Osteoblast (primary cell): Measurements from ENCODE around the gene TUBB4A. TPM values are rescaled to one million over a fixed set of nuclear protein-coding genes. Genes with fewer than 3 reads are reported as not detected.
A peak's percentile ranks its signal among the peaks of the same experiment; 100 is the strongest.

ENCODE experiments used
- DNase-seq: peaks from one replicate; pipeline ENCODE4 v3.0.0; 2011; ENCODE audit warnings: low spot score, mixed read lengths; ENCODE audit not compliant: insufficient read length; ENCODE audit errors: missing footprints
- H2AFZ ChIP-seq: 2 replicates; pipeline ENCODE4 v1.6.0; 2011; ENCODE audit warnings: mild to moderate bottlenecking, low read length
- H3K27ac ChIP-seq: 2 replicates; pipeline ENCODE4 v1.5.1; 2011; ENCODE audit warnings: mild to moderate bottlenecking, low read depth, low read length, moderate library complexity
- H3K27me3 ChIP-seq: 2 replicates; pipeline ENCODE4 v1.6.0; 2012; ENCODE audit warnings: mild to moderate bottlenecking, control low read depth, inconsistent platforms, low read length, moderate library complexity; ENCODE audit not compliant: insufficient read depth
- H3K36me3 ChIP-seq: 2 replicates; pipeline ENCODE4 v1.5.1; 2011; ENCODE audit warnings: mild to moderate bottlenecking, low read length, control low read depth, moderate library complexity; ENCODE audit not compliant: insufficient read depth
- H3K4me1 ChIP-seq: 2 replicates; pipeline ENCODE4 v1.5.1; 2011; ENCODE audit warnings: mild to moderate bottlenecking, low read length, control low read depth, moderate library complexity; ENCODE audit not compliant: insufficient read depth
- H3K4me2 ChIP-seq: 2 replicates; pipeline ENCODE4 v1.6.0; 2011; ENCODE audit warnings: mild to moderate bottlenecking, low read length; ENCODE audit not compliant: insufficient read depth
- H3K4me3 ChIP-seq: fragments of 200-600 bp; sonication (generic); 3 replicates; pipeline ENCODE4 v1.5.1; 2012; ENCODE audit warnings: mild to moderate bottlenecking, low read length, inconsistent platforms; ENCODE audit not compliant: insufficient read depth
- H3K79me2 ChIP-seq: 2 replicates; pipeline ENCODE4 v1.6.0; 2012; ENCODE audit warnings: mild to moderate bottlenecking, low read length, control low read depth, inconsistent platforms; ENCODE audit not compliant: insufficient read depth
- H3K9me3 ChIP-seq: 2 replicates; pipeline ENCODE4 v1.5.1; 2011; ENCODE audit warnings: low read depth, low read length, control low read depth
- H4K20me1 ChIP-seq: 2 replicates; pipeline ENCODE4 v1.6.0; 2012; ENCODE audit warnings: mild to moderate bottlenecking, low read length, control low read depth; ENCODE audit not compliant: insufficient read depth
- total RNA-seq: library from RNA; depleted of rRNA; stranded (reverse); fragments of >200 nt; gene quantifications from 2 replicates; pipeline ENCODE4 v1.2.3, GENCODE V29; 2012
- TF ChIP-seq, protein P1 (sequence below): IDR thresholded peaks from 2 replicates; pipeline ENCODE4 v1.5.1; 2011; ENCODE audit warnings: mild to moderate bottlenecking, low read depth, low read length, moderate library complexity; ENCODE audit errors: extremely low read depth

Gene TUBB4A
- total RNA-seq, 1 donor, result not detected

- peak; percentile 74 for DNase-seq
- no peak overlapping the region for H3K4me3 ChIP-seq
- H3K4me1 ChIP-seq, result no peaks in the 10 kb centered on the region
- H2AFZ ChIP-seq, result no peak overlapping the region
- no peaks in the 10 kb centered on the region for H3K79me2 ChIP-seq
- H3K27me3 ChIP-seq, result peaks cover 26% of the 10 kb centered on the region
- no peaks in the 10 kb centered on the region for H4K20me1 ChIP-seq
- H3K36me3 ChIP-seq, result no peaks in the 10 kb centered on the region
- TF ChIP-seq, protein P1, sequence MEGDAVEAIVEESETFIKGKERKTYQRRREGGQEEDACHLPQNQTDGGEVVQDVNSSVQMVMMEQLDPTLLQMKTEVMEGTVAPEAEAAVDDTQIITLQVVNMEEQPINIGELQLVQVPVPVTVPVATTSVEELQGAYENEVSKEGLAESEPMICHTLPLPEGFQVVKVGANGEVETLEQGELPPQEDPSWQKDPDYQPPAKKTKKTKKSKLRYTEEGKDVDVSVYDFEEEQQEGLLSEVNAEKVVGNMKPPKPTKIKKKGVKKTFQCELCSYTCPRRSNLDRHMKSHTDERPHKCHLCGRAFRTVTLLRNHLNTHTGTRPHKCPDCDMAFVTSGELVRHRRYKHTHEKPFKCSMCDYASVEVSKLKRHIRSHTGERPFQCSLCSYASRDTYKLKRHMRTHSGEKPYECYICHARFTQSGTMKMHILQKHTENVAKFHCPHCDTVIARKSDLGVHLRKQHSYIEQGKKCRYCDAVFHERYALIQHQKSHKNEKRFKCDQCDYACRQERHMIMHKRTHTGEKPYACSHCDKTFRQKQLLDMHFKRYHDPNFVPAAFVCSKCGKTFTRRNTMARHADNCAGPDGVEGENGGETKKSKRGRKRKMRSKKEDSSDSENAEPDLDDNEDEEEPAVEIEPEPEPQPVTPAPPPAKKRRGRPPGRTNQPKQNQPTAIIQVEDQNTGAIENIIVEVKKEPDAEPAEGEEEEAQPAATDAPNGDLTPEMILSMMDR, result no peak
- H3K9me3 ChIP-seq, result no peaks in the 10 kb centered on the region
- no peak overlapping the region for H3K27ac ChIP-seq
- H3K4me2 ChIP-seq, result no peak overlapping the region
Measured at GRCh38 chr19:6500837-6501739, 1.0 kb downstream of the TUBB4A start.

GRCh38 chr19:6499052-6499790 is 2.9 kb downstream of the TUBB4A start:
- H3K27ac ChIP-seq, result no peak overlapping the region
- H3K27me3 ChIP-seq, result peaks cover 26% of the 10 kb centered on the region
- H3K4me1 ChIP-seq, result no peaks in the 10 kb centered on the region
- H4K20me1 ChIP-seq, result no peaks in the 10 kb centered on the region
- H3K36me3 ChIP-seq, result no peaks in the 10 kb centered on the region
- H3K4me3 ChIP-seq, result no peak overlapping the region
- H3K4me2 ChIP-seq, result no peak overlapping the region
- no peaks in the 10 kb centered on the region for H3K9me3 ChIP-seq
- H2AFZ ChIP-seq, result no peak overlapping the region
- peak; percentile 55 for DNase-seq
- TF ChIP-seq, protein P1, result no peak
- no peaks in the 10 kb centered on the region for H3K79me2 ChIP-seq

- peaks cover 26% of the 10 kb centered on the region for H3K27me3 ChIP-seq
- no peaks in the 10 kb centered on the region for H3K4me1 ChIP-seq
- DNase-seq, result peak; percentile 67
- H3K9me3 ChIP-seq, result no peaks in the 10 kb centered on the region
- H3K79me2 ChIP-seq, result no peaks in the 10 kb centered on the region
- no peak overlapping the region for H3K4me2 ChIP-seq
- H4K20me1 ChIP-seq, result no peaks in the 10 kb centered on the region
- no peak overlapping the region for H2AFZ ChIP-seq
- H3K4me3 ChIP-seq, result no peak overlapping the region
- H3K36me3 ChIP-seq, result no peaks in the 10 kb centered on the region
- H3K27ac ChIP-seq, result no peak overlapping the region
- TF ChIP-seq, protein P1, result no peak
Measured at GRCh38 chr19:6498294-6499036, 3.6 kb downstream of the TUBB4A start.
